Frontal cortex (tissue), 4 donors: Measurements from ENCODE around the gene FAM25C. TPM values are rescaled to one million over a fixed set of nuclear protein-coding genes. Genes with fewer than 3 reads are reported as not detected.
"Not testable (repeated sequence)": the region's sequence is repeated elsewhere in the genome, so short reads cannot be mapped to it uniquely, and the experiment has no call there.

ENCODE experiments used
- DNase-seq, 2 donors: peaks; one replicate each; pipeline ENCODE4 v3.0.0; 2012; ENCODE audit warnings: low spot score in 2 of 2
- FAIRE-seq: peaks from 2 replicates; lab custom pipeline; 2012; peaks lifted over from hg19 to GRCh38; lab: Jason Lieb, UNC
- small RNA-seq: library from RNA; depleted of rRNA; stranded (forward); fragments of <200 nt; gene quantifications from one replicate; pipeline ENCODE3, GENCODE V24; 2014
- total RNA-seq: library from RNA; depleted of rRNA; stranded (reverse); fragments of >200 nt; gene quantifications from one replicate; pipeline ENCODE4 v1.2.3, GENCODE V29; 2014
- donor health status: control.
- donor health status: control.
- donor health status: control.

The FAM25C gene
- total RNA-seq, 1 donor from 2014 or later: not detected

- DNase-seq, FAIRE-seq: not testable (repeated sequence)
Measured at GRCh38 chr10:47962785-47963184, 36.8 kb downstream of the FAM25C start.

- FAIRE-seq, DNase-seq: not testable (repeated sequence)
Measured at GRCh38 chr10:47960699-47961098, 38.9 kb downstream of the FAM25C start.

- DNase-seq, FAIRE-seq: not testable (repeated sequence)
Measured at GRCh38 chr10:47959677-47960076, 39.9 kb downstream of the FAM25C start.

DNA sequence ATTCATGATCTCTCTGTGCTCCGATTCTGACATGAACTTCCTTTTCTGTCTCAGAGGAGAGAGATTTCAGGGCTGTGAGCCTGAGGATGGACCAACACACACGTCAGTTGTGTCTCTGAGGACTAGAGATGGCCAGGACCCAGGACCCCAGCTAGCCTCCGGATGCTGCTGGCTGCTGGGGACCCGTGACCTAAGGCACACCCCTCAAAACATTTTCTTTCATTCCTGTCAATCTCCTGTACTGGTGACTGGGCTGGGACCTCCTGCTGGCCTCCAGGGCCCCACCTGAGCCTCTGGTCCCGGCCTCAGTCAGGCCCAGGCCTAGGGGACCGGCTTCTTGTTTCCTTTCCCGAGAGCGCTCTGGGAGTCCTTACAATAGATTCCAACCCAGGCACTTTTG lies 42.4 kb downstream of the FAM25C start:
- not testable (repeated sequence) for DNase-seq, FAIRE-seq

GRCh38 chr10:47947424-47947823 lies 52.2 kb downstream of the FAM25C start:
- FAIRE-seq, DNase-seq: not testable (repeated sequence)

Small RNA genes lying within 50 kb of the gene (small RNA-seq; reads per million reads assigned to genes)
- not detected for gene RNA5SP315

Other genes starting within 250 kb of the FAM25C start
- gene SYT15B, start 236.2 kb downstream of the FAM25C start, total RNA-seq: not detected
- under 0.01 TPM for gene NPY4R2, start 81.1 kb downstream of the FAM25C start, total RNA-seq